HepG2 (cell line): ENCODE results near the gene SLC2A11. TPM values are rescaled to one million over a fixed set of nuclear protein-coding genes. Genes with fewer than 3 reads are reported as not detected.

Experiments used
- ATAC-seq: fragments of 200-7000 bp; cut with Tn5 transposase; 3 replicates; pipeline ENCODE4 v1.9.1; 2020; ENCODE audit warnings: mild to moderate bottlenecking, moderate library complexity
- BruUV-seq: library from RNA; stranded (reverse); fragments of 400-500 nt; replicated peaks from 2 replicates; lab custom pipeline; 2021; lab: Mats Ljungman, UMichigan
- CTCF ChIA-PET: fragments of 300-600 bp; formaldehyde crosslinking; extraction: SDS; loops from one replicate; lab custom pipeline; 2021; ENCODE audit warnings: low total read pairs, inconsistent platforms, low intra/inter-chr PET ratio; lab: Yijun Ruan, JAX
- POLR2A ChIA-PET: fragments of 350-600 bp; sonication (Branson Sonifier 250); formaldehyde crosslinking; loops from one replicate; lab custom pipeline; 2020; ENCODE audit warnings: antibody characterized with exemption, inconsistent platforms; lab: Yijun Ruan, JAX
- DNase-seq: peaks from one replicate; pipeline ENCODE4 v3.0.0-alpha.2; 2015; ENCODE audit warnings: low spot score
- FAIRE-seq: peaks from 3 replicates; lab custom pipeline; 2011; peaks lifted over from hg19 to GRCh38; lab: Jason Lieb, UNC
- H2AFZ ChIP-seq: one replicate; pipeline ENCODE4 v1.6.1; 2011; ENCODE audit warnings: low read length, inconsistent platforms
- H3K27ac ChIP-seq: fragments of 300-600 bp; 3 replicates; pipeline ENCODE4 v1.8.0; 2011; ENCODE audit warnings: mixed run types, mild to moderate bottlenecking, mixed read lengths, low read length, inconsistent platforms; ENCODE audit not compliant: insufficient read depth; ENCODE audit errors: extremely low read length
- H3K27me3 ChIP-seq, 2 experiments: fragments of 200-600 bp in 1 of 2; 2 replicates in 1 of 2; 3 replicates in 1 of 2; pipeline versions ENCODE4 v1.6.0 to v1.8.0; 2011; ENCODE audit warnings: low read length in 2 of 2, mild to moderate bottlenecking in 2 of 2, moderate library complexity in 2 of 2, inconsistent platforms in 1 of 2; ENCODE audit not compliant: insufficient read depth in 2 of 2, control insufficient read depth in 1 of 2
- H3K36me3 ChIP-seq, 2 experiments: fragments of 200-600 bp in 1 of 2; replicated peaks in 1 of 2; 2 replicates in 1 of 2; 3 replicates in 1 of 2; pipeline versions ENCODE4 v1.5.1 to v1.8.0; 2011; ENCODE audit warnings: low read length in 2 of 2, inconsistent platforms in 1 of 2; ENCODE audit not compliant: insufficient read depth in 2 of 2, control insufficient read depth in 1 of 2
- H3K4me1 ChIP-seq: 2 replicates; pipeline ENCODE4 v1.5.1; 2012; ENCODE audit warnings: low read length, inconsistent platforms; ENCODE audit not compliant: insufficient read depth
- H3K4me2 ChIP-seq: 2 replicates; pipeline ENCODE4 v1.6.0; 2011; ENCODE audit warnings: low read depth, low read length, inconsistent platforms
- H3K4me3 ChIP-seq, 3 experiments: fragments of 200-600 bp in 1 of 3; sonication (generic), shearing (Covaris generic) in 1 of 3; replicated peaks in 1 of 3; 2 replicates each; pipeline ENCODE4 v1.5.1; 2011 to 2016; ENCODE audit warnings: low read length in 3 of 3, inconsistent platforms in 2 of 3, low read depth in 2 of 3, mild to moderate bottlenecking in 2 of 3, control low read depth in 1 of 3, mixed read lengths in 1 of 3; ENCODE audit not compliant: insufficient read depth in 1 of 3
- H3K79me2 ChIP-seq: one replicate; pipeline ENCODE4 v1.6.1; 2011; ENCODE audit warnings: low read length, inconsistent platforms; ENCODE audit not compliant: insufficient read depth
- H3K9ac ChIP-seq: 2 replicates; pipeline ENCODE4 v1.6.0; 2011; ENCODE audit warnings: mild to moderate bottlenecking, low read depth, low read length, inconsistent platforms; ENCODE audit not compliant: insufficient read depth
- H3K9me3 ChIP-seq: 2 replicates; pipeline ENCODE4 v1.5.1; 2012; ENCODE audit warnings: mild to moderate bottlenecking, low read length
- H4K20me1 ChIP-seq: 2 replicates; pipeline ENCODE4 v1.6.0; 2011; ENCODE audit warnings: inconsistent platforms, mild to moderate bottlenecking, low read length, moderate library complexity; ENCODE audit not compliant: insufficient read depth
- CREBL2 ChIP-seq: sonication (generic); formaldehyde crosslinking; IDR thresholded peaks from 2 replicates; pipeline ENCODE4 v1.8.1; 2023; ENCODE audit warnings: missing genetic modification reagents, mild to moderate bottlenecking, borderline replicate concordance
- GABPA ChIP-seq, 2 experiments: IDR thresholded peaks; 2 replicates each; pipeline ENCODE4 v1.6.1; 2011 to 2016; ENCODE audit warnings: low read depth in 2 of 2, low read length in 1 of 2, missing biosample characterization in 1 of 2, missing genetic modification characterization in 1 of 2
- MNT ChIP-seq: fragments of 450-650 bp; IDR thresholded peaks from 2 replicates; pipeline ENCODE4 v1.6.1; 2016
- NR1H2 ChIP-seq: sonication (generic); formaldehyde crosslinking; IDR thresholded peaks from 2 replicates; pipeline ENCODE4 v1.8.1; 2022; ENCODE audit warnings: low read depth, missing genetic modification reagents, borderline replicate concordance
- U2AF1 ChIP-seq: fragments of 200-400 bp; formaldehyde crosslinking; optimal IDR thresholded peaks from 2 replicates; pipeline ENCODE3; 2017; ENCODE audit warnings: mild to moderate bottlenecking, low read depth, low read length
- ZC3H4 ChIP-seq: sonication (generic); formaldehyde crosslinking; IDR thresholded peaks from 2 replicates; pipeline ENCODE4 v1.4.0; 2020; ENCODE audit warnings: missing genetic modification reagents, borderline replicate concordance
- ZNF235 ChIP-seq: sonication (generic); formaldehyde crosslinking; IDR thresholded peaks from 2 replicates; pipeline ENCODE4 v1.8.1; 2023; ENCODE audit warnings: mild to moderate bottlenecking, missing genetic modification reagents, borderline replicate concordance
- ZNF318 ChIP-seq: sonication (generic); formaldehyde crosslinking; IDR thresholded peaks from 2 replicates; pipeline ENCODE4 v1.4.0; 2020; ENCODE audit warnings: mild to moderate bottlenecking, missing genetic modification reagents
- ZNF558 ChIP-seq: sonication (generic); formaldehyde crosslinking; IDR thresholded peaks from 2 replicates; pipeline ENCODE4 v1.9.0; 2022; ENCODE audit warnings: mild to moderate bottlenecking, missing genetic modification reagents, borderline replicate concordance
- ZNF563 ChIP-seq: sonication (generic); formaldehyde crosslinking; IDR thresholded peaks from 2 replicates; pipeline ENCODE4 v1.8.0; 2022; ENCODE audit warnings: mild to moderate bottlenecking, moderate library complexity, missing genetic modification reagents
- WGBS: methylation state at CpG from one replicate; pipeline ENCODE4 v1.1.6; 2017; ENCODE audit warnings: low lambda C conversion rate; 5-methylcytosine and 5-hydroxymethylcytosine counted together
- in situ Hi-C: cut with HindIII; loops from 2 replicates; pipeline ENCODE4 v1.10.0; 2017; ENCODE audit warnings: low pct_unique_long_range_greater_than_20kb; ENCODE audit not compliant: extremely low pct_ligation_motif_present
- intact Hi-C: fragments of 100-400 bp; cut with micrococcal nuclease; formaldehyde crosslinking; loops from one replicate; pipeline ENCODE4 v1.10.0; 2022; ENCODE audit not compliant: unreplicated experiment
- polyA plus RNA-seq, 8 experiments: library from polyadenylated mRNA; depleted of rRNA in 3 of 8; stranded (reverse) in 7 of 8; unstranded in 1 of 8; fragments of >200 nt; fragmentation: Illumina TruSeq in 4 of 8; extraction: Trizol in 4 of 8; gene quantifications; 2 replicates each; pipeline versions ENCODE4 v1.2.1 to v1.2.3, GENCODE V29; 2011 to 2016; ENCODE audit warnings: low read depth in 4 of 8, missing spikeins in 1 of 8, mixed read lengths in 1 of 8; ENCODE audit not compliant: insufficient read depth in 1 of 8
- total RNA-seq, 5 experiments: library from RNA; depleted of rRNA; stranded (reverse); fragments of >200 nt; fragmentation: Illumina TruSeq; extraction: Trizol; gene quantifications; 2 replicates each; pipeline ENCODE4 v1.2.3, GENCODE V29; 2016; ENCODE audit warnings: low read depth in 1 of 5

The SLC2A11 gene
- total and polyA plus RNA-seq, 2 of the 13 experiments (the other 11 are each of a cell fraction or from before 2014, with no cell fraction given): 15.2 to 15.4 TPM

- Histone ChIP-seq H3K27me3 (no peaks in the 10 kb centered on the region; a peak in 1 of 5 replicates), H3K79me2 (no peaks in the 10 kb centered on the region), H3K36me3 (no peaks in the 10 kb centered on the region), H3K4me1 (peaks cover 45% of the 10 kb centered on the region), H3K9ac (no peak overlapping the region), H4K20me1 (no peaks in the 10 kb centered on the region), H3K4me3 (no peak overlapping the region), H3K4me2 (no peak overlapping the region), H2AFZ (no peak overlapping the region), H3K27ac (no peak overlapping the region), H3K9me3 (no peaks in the 10 kb centered on the region)
- ATAC-seq: no peak
- no TSS peak for BruUV-seq
- intact Hi-C loops: no loop called here
- in situ Hi-C loops: no loop called here
- CTCF ChIA-PET: no interaction called here
- POLR2A ChIA-PET: interaction anchor here (1.9 to 6.9 kb wide), 2 partner anchors 18 to 54 kb away, joined by 5 to 84 read pairs; partner anchors contain the start of genes MIF and SLC2A11
- DNase-seq: no peak
- WGBS: 97% methylated on average over 12 of the region's 12 CpGs
- FAIRE-seq: no peak
- TF ChIP-seq MNT (no peak), GABPA (IDR thresholded peaks at IDR 0.05; ENCODE audit: low read depth, low read length) (no peak), GABPA (CRISPR knock-in tag; IDR thresholded peaks at IDR 0.05; ENCODE audit: low read depth) (no peak), CREBL2 (CRISPR knock-in tag) (no peak), ZC3H4 (CRISPR knock-in tag) (no peak), NR1H2 (CRISPR knock-in tag) (no peak), U2AF1 (no peak), ZNF235 (no peak), ZNF558 (no peak), ZNF318 (CRISPR knock-in tag) (no peak), ZNF563 (CRISPR knock-in tag) (no peak)
These were observed 53.8 kb downstream of the SLC2A11 start for GRCh38 chr22:23911318-23911980.
